ENCODE results near the gene AP3D1. TPM values are rescaled to one million over a fixed set of nuclear protein-coding genes. Genes with fewer than 3 reads are reported as not detected.

Gene AP3D1
- total and polyA plus RNA-seq, 2 donors (not counting 3 experiments of a cell fraction or from before 2014, with no cell fraction given): 130 to 137 TPM

DNA sequence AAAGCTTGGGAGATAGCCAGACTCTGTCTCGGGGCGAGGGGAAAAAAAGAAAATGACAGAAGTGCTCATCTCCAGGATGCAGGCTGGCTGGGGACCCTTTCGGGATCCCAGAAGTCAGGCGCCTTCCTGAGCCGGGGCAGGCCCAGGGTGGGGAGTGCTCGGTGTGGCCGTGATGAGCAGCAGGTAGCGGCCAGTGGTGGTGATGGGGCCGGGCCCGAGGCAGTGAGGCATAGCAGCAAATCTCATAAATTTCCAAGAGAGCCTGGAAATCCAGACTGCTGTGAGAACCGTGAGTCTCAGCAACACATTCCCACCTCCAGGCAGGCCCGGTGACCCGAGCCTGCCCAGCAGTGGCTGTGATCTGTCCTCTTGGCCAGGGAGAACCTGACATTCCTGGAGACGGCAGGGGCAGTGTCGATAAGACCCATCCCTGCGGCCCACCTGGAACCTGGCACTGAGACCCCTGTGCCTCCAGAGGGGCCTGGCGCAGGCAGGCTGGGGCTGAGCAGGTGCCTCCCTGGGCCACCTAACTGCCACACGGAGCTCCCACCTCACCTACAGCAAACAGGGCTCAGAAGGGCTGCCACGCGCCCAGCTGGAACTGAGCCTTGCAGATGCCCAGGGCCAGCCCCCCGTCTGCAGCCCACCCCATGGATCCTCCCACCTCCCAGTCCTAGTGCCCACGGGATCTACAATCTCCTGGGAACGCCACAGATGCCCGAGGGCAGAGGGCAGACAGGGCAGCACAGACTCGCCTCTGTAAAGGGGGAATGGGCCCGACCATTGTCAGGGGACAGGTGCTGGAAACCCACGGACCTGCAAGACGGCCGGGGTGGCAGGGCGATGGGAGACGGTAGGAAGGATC, 31.2 kb downstream of the AP3D1 start:
- no peak overlapping the region for H3K4me2 ChIP-seq (ENCODE audit: insufficient read depth, low read length)
- H2AFZ ChIP-seq (ENCODE audit: low read depth, low read length): no peak overlapping the region
- dilution Hi-C loops (cut with MboI; ENCODE audit: extremely low pct_ligation_motif_present, low sequenced_read_pairs): no loop called here
- H3K27me3 ChIP-seq (ENCODE audit: control insufficient read depth in 2 of 2, insufficient read depth in 2 of 2, low read length in 2 of 2): no peaks in the 10 kb centered on the region
- no peak overlapping the region for H3K4me3 ChIP-seq (replicated peaks in 1 of 3; ENCODE audit: insufficient read depth in 1 of 3, low read depth in 1 of 3, low read length in 3 of 3)
- no peaks in the 10 kb centered on the region for H4K20me1 ChIP-seq (replicated peaks; ENCODE audit: control insufficient read depth, extremely low read depth, insufficient read depth, low read length)
- H3K79me2 ChIP-seq (ENCODE audit: control insufficient read depth, insufficient read depth, low read length): no peaks in the 10 kb centered on the region
- no peaks in the 10 kb centered on the region for H3K4me1 ChIP-seq (ENCODE audit: control insufficient read depth, extremely low read depth, insufficient read depth, low read length)
- H3K27ac ChIP-seq (ENCODE audit: insufficient read depth, low read depth, low read length): no peak overlapping the region
- H3K9me1 ChIP-seq (replicated peaks; ENCODE audit: control insufficient read depth, extremely low read depth, insufficient read depth, low read length): no peaks in the 10 kb centered on the region
- no TSS peak for BruUV-seq (replicated peaks)
- FAIRE-seq (no peak), DNase-seq (ENCODE audit: low read depth, low spot score) (no peak)
- H3K9ac ChIP-seq (replicated peaks; ENCODE audit: extremely low read depth, insufficient read depth, low read length): no peak overlapping the region
- CTCF ChIA-PET: no interaction called here
- no peaks in the 10 kb centered on the region for H3K9me3 ChIP-seq (replicated peaks; ENCODE audit: control insufficient read depth, insufficient read depth, low read length)
- TF ChIP-seq MAX (IDR thresholded peaks at IDR 0.05; ENCODE audit: insufficient read depth, insufficient read length): no peak
- POLR2A ChIA-PET: no interaction called here
- intact Hi-C loops (cut with micrococcal nuclease): no loop called here
- H3K36me3 ChIP-seq (ENCODE audit: control insufficient read depth in 2 of 2, extremely low read depth in 1 of 2, insufficient read depth in 2 of 2, low read length in 2 of 2): peaks cover 27 to 89% of the 10 kb centered on the region in 2 experiments

DNA sequence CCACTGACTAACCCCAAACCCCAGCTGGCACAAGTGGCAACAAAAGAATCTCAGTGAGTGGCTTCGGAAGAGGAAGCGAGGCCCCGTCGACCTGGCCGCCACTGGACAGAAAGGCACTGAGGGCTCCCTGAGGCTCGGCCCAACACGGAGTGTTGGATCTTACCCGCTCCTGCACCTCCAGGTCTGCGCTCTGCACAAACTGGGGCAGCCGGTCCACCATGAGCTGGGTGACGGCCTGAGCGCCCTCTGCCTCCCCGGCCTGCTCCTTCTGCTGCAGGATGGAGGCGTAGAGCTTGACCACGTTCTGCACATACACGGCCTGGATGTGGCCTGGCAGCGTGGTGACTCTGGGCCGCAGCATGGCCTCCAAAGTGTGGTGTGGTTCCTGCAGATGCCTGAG, 32.9 kb downstream of the AP3D1 start:
- intact Hi-C loops (cut with micrococcal nuclease) (no loop called here), dilution Hi-C loops (cut with MboI; ENCODE audit: extremely low pct_ligation_motif_present, low sequenced_read_pairs) (no loop called here)
- H3K9me3 ChIP-seq (replicated peaks; ENCODE audit: control insufficient read depth, insufficient read depth, low read length): no peaks in the 10 kb centered on the region
- DNase-seq (ENCODE audit: low read depth, low spot score): no peak
- H3K4me2 ChIP-seq (ENCODE audit: insufficient read depth, low read length): no peak overlapping the region
- no peak overlapping the region for H3K4me3 ChIP-seq (replicated peaks in 1 of 3; ENCODE audit: insufficient read depth in 1 of 3, low read depth in 1 of 3, low read length in 3 of 3)
- no peaks in the 10 kb centered on the region for H3K79me2 ChIP-seq (ENCODE audit: control insufficient read depth, insufficient read depth, low read length)
- POLR2A ChIA-PET: no interaction called here
- BruUV-seq (replicated peaks): no TSS peak
- peaks cover 25 to 90% of the 10 kb centered on the region in 2 experiments for H3K36me3 ChIP-seq (ENCODE audit: control insufficient read depth in 2 of 2, extremely low read depth in 1 of 2, insufficient read depth in 2 of 2, low read length in 2 of 2)
- H3K9ac ChIP-seq (replicated peaks; ENCODE audit: extremely low read depth, insufficient read depth, low read length): no peak overlapping the region
- no peak overlapping the region for H3K27ac ChIP-seq (ENCODE audit: insufficient read depth, low read depth, low read length)
- no peaks in the 10 kb centered on the region for H4K20me1 ChIP-seq (replicated peaks; ENCODE audit: control insufficient read depth, extremely low read depth, insufficient read depth, low read length)
- no peak overlapping the region for H2AFZ ChIP-seq (ENCODE audit: low read depth, low read length)
- no peaks in the 10 kb centered on the region for H3K9me1 ChIP-seq (replicated peaks; ENCODE audit: control insufficient read depth, extremely low read depth, insufficient read depth, low read length)
- CTCF ChIA-PET: no interaction called here
- no peak for TF ChIP-seq CTCF (IDR thresholded peaks at IDR 0.05; ENCODE audit: extremely low read depth in 1 of 2, insufficient read depth in 1 of 2, low read depth in 1 of 2, low read length in 2 of 2)
- TF ChIP-seq JUN (IDR thresholded peaks at IDR 0.05; ENCODE audit: borderline replicate concordance, insufficient read depth, insufficient read length, low read depth): no peak
- no peak for TF ChIP-seq POLR2AphosphoS5 (IDR thresholded peaks at IDR 0.05; ENCODE audit: insufficient read depth, low read depth, low read length)
- no peak for TF ChIP-seq MYC (IDR thresholded peaks at IDR 0.05; ENCODE audit: low read depth, low read length)
- no peak for TF ChIP-seq MAX (IDR thresholded peaks at IDR 0.05; ENCODE audit: insufficient read depth, insufficient read length)
- TF ChIP-seq GATA2 (IDR thresholded peaks at IDR 0.05; ENCODE audit: insufficient read depth, insufficient read length, low read depth, low read length): no peak
- no peak for TF ChIP-seq POLR2A (IDR thresholded peaks at IDR 0.05; ENCODE audit: low read depth, low read length)
- no peak for TF ChIP-seq FOS (IDR thresholded peaks at IDR 0.05; ENCODE audit: borderline replicate concordance, insufficient read depth, low read length)
- no peak for TF ChIP-seq EZH2 (IDR thresholded peaks at IDR 0.05; ENCODE audit: borderline replicate concordance, low read depth, low read length, severe bottlenecking)
- H3K27me3 ChIP-seq (ENCODE audit: control insufficient read depth in 2 of 2, insufficient read depth in 2 of 2, low read length in 2 of 2): no peaks in the 10 kb centered on the region
- FAIRE-seq: no peak
- no peaks in the 10 kb centered on the region for H3K4me1 ChIP-seq (ENCODE audit: control insufficient read depth, extremely low read depth, insufficient read depth, low read length)

Measured in endothelial cell of umbilical vein (primary cell).